Measurements from ENCODE around the gene HOXC5. TPM values are rescaled to one million over a fixed set of nuclear protein-coding genes. Genes with fewer than 3 reads are reported as not detected.

Gene HOXC5
- total RNA-seq, 1 experiment from 2014 or later: 0.61 TPM

GRCh38 chr12:54024127-54024526 lies 8.7 kb upstream of the HOXC5 start:
- ChIA-PET CTCF (interaction anchor here (2.1 kb wide), 1 partner anchor 8 kb away, joined by 9 read pairs; the partner anchor contains the start of gene HOXC5), POLR2A (ENCODE audit: unreplicated experiment) (no interaction called here)
- Histone ChIP-seq H3K27ac (no peak overlapping the region), H3K4me2 (no peak overlapping the region), H4K20me1 (ENCODE audit: insufficient read depth) (no peaks in the 10 kb centered on the region), H3K4me3 (no peak overlapping the region), H3K36me3 (ENCODE audit: low read depth) (no peaks in the 10 kb centered on the region), H3K9me3 (ENCODE audit: insufficient read depth, low read depth) (no peaks in the 10 kb centered on the region), H3K27me3 (ENCODE audit: insufficient read depth, low read depth) (no peaks in the 10 kb centered on the region), H3K79me2 (ENCODE audit: low read depth) (no peaks in the 10 kb centered on the region), H2AFZ (no peak overlapping the region), H3K9me2 (ENCODE audit: insufficient read depth) (no peaks in the 10 kb centered on the region), H3K4me1 (replicated peaks; ENCODE audit: insufficient read depth) (no peaks in the 10 kb centered on the region), H3F3A (ENCODE audit: insufficient read depth, low read depth) (no peaks in the 10 kb centered on the region)
- TF ChIP-seq, protein P1, sequence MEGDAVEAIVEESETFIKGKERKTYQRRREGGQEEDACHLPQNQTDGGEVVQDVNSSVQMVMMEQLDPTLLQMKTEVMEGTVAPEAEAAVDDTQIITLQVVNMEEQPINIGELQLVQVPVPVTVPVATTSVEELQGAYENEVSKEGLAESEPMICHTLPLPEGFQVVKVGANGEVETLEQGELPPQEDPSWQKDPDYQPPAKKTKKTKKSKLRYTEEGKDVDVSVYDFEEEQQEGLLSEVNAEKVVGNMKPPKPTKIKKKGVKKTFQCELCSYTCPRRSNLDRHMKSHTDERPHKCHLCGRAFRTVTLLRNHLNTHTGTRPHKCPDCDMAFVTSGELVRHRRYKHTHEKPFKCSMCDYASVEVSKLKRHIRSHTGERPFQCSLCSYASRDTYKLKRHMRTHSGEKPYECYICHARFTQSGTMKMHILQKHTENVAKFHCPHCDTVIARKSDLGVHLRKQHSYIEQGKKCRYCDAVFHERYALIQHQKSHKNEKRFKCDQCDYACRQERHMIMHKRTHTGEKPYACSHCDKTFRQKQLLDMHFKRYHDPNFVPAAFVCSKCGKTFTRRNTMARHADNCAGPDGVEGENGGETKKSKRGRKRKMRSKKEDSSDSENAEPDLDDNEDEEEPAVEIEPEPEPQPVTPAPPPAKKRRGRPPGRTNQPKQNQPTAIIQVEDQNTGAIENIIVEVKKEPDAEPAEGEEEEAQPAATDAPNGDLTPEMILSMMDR (conservative IDR thresholded peaks at IDR 0.05): no peak
- TF ChIP-seq EZH2 (IDR thresholded peaks at IDR 0.05; ENCODE audit: low read depth): no peak
- DNase-seq: no peak
- no TSS peak for BruUV-seq (replicated peaks)
- intact Hi-C loops (cut with micrococcal nuclease; ENCODE audit: unreplicated experiment): no loop called here

DNA sequence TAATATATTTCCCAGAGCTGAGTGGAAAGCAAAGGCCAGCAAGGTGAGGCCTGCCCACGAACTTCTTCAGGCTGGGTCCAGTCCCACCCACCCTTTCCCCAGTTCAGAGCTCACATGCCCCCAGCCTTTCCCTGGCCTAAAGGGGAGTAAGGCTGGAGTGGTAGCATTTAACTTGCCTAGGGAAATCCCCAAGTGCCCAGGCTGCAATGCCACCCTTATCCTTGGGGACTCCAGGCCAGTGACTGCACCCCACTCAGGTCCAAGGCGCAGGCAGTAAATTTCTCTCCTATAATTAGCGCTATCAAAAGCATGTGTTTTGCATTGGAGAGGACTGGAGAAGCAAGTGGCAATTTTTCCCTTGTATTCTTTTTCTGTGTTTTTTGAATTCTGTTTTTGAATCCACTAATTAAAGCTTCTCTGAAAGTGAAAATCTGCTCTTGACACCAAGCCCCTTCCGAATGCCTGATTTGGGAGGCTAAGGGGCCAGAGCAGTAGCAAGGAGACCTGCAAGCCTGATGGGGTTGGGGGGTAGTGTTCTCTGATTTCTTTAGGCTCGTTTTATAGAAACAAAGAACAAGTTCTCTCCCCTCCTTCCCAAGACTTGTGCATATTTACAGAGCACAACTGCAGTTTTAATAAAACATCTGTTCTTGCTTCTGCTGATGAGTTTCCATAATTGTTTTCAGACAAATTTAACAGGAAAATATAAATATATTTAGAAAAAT lies 8.1 kb upstream of the HOXC5 start:
- no peaks in the 10 kb centered on the region for H4K20me1 ChIP-seq (ENCODE audit: insufficient read depth)
- no TSS peak for BruUV-seq (replicated peaks)
- H3K9me3 ChIP-seq (ENCODE audit: insufficient read depth, low read depth): no peaks in the 10 kb centered on the region
- no peak overlapping the region for H3K27ac ChIP-seq
- H3K9me2 ChIP-seq (ENCODE audit: insufficient read depth): no peaks in the 10 kb centered on the region
- no peaks in the 10 kb centered on the region for H3F3A ChIP-seq (ENCODE audit: insufficient read depth, low read depth)
- ChIA-PET POLR2A (ENCODE audit: unreplicated experiment) (interaction anchor here (0.6 kb wide), 1 partner anchor 200 kb away, joined by 6 read pairs; no protein-coding TSS in a partner anchor), CTCF (interaction anchor here (2.1 kb wide), 1 partner anchor 8 kb away, joined by 9 read pairs; the partner anchor contains the start of gene HOXC5)
- no peaks in the 10 kb centered on the region for H3K79me2 ChIP-seq (ENCODE audit: low read depth)
- no peak overlapping the region for H3K4me3 ChIP-seq
- intact Hi-C loops (cut with micrococcal nuclease; ENCODE audit: unreplicated experiment): no loop called here
- H3K4me2 ChIP-seq: no peak overlapping the region
- no peak for DNase-seq
- no peaks in the 10 kb centered on the region for H3K27me3 ChIP-seq (ENCODE audit: insufficient read depth, low read depth)
- no peaks in the 10 kb centered on the region for H3K36me3 ChIP-seq (ENCODE audit: low read depth)
- no peak overlapping the region for H2AFZ ChIP-seq
- no peaks in the 10 kb centered on the region for H3K4me1 ChIP-seq (replicated peaks; ENCODE audit: insufficient read depth)
- TF ChIP-seq EZH2 (IDR thresholded peaks at IDR 0.05; ENCODE audit: low read depth): no peak
- TF ChIP-seq, protein P1 (conservative IDR thresholded peaks at IDR 0.05): no peak

- H3K9me3 ChIP-seq (ENCODE audit: insufficient read depth, low read depth): no peaks in the 10 kb centered on the region
- H3K4me1 ChIP-seq (replicated peaks; ENCODE audit: insufficient read depth): no peaks in the 10 kb centered on the region
- DNase-seq: no peak
- H3K36me3 ChIP-seq (ENCODE audit: low read depth): no peaks in the 10 kb centered on the region
- H3K27me3 ChIP-seq (ENCODE audit: insufficient read depth, low read depth): no peaks in the 10 kb centered on the region
- H3K4me3 ChIP-seq: no peak overlapping the region
- H3F3A ChIP-seq (ENCODE audit: insufficient read depth, low read depth): no peaks in the 10 kb centered on the region
- TF ChIP-seq, protein P1 (conservative IDR thresholded peaks at IDR 0.05): no peak
- no peak for TF ChIP-seq EZH2 (IDR thresholded peaks at IDR 0.05; ENCODE audit: low read depth)
- no peaks in the 10 kb centered on the region for H3K9me2 ChIP-seq (ENCODE audit: insufficient read depth)
- CTCF ChIA-PET: no interaction called here
- no peaks in the 10 kb centered on the region for H3K79me2 ChIP-seq (ENCODE audit: low read depth)
- POLR2A ChIA-PET (ENCODE audit: unreplicated experiment): interaction anchor here (0.7 kb wide), 1 partner anchor 758 kb away, joined by 56 read pairs; the partner anchor contains the start of gene ESPL1
- intact Hi-C loops (cut with micrococcal nuclease; ENCODE audit: unreplicated experiment): no loop called here
- H3K4me2 ChIP-seq: no peak overlapping the region
- no peak overlapping the region for H3K27ac ChIP-seq
- H4K20me1 ChIP-seq (ENCODE audit: insufficient read depth): no peaks in the 10 kb centered on the region
- no TSS peak for BruUV-seq (replicated peaks)
- H2AFZ ChIP-seq: no peak overlapping the region
These were observed 7.1 kb upstream of the HOXC5 start for GRCh38 chr12:54025499-54026405.
